A673 (cell line): ENCODE results near the gene KIAA1614. TPM values are rescaled to one million over a fixed set of nuclear protein-coding genes. Genes with fewer than 3 reads are reported as not detected.

Source experiments
- BruUV-seq: library from RNA; stranded (reverse); fragments of 400-500 nt; replicated peaks from 2 replicates; lab custom pipeline; 2021; lab: Mats Ljungman, UMichigan
- CTCF ChIA-PET: fragments of 300-600 bp; sonication (Branson Sonifier 250); formaldehyde crosslinking; loops from one replicate; lab custom pipeline; 2022; ENCODE audit warnings: antibody characterized with exemption; lab: Charles Lee
- POLR2A ChIA-PET: fragments of 300-600 bp; sonication (Branson Sonifier 250); formaldehyde crosslinking; loops from one replicate; lab custom pipeline; 2022; ENCODE audit warnings: antibody characterized with exemption; ENCODE audit not compliant: low non-redundant PET; lab: Charles Lee
- DNase-seq: peaks from one replicate; pipeline ENCODE4 v3.0.0-alpha.2; 2015; ENCODE audit warnings: low spot score
- H3K27ac ChIP-seq: fragments of 200-600 bp; sonication (generic); 2 replicates; pipeline ENCODE4 v1.5.1; 2016; ENCODE audit warnings: mixed run types, low read depth, mild to moderate bottlenecking, mixed read lengths, antibody characterized with exemption, low read length; ENCODE audit not compliant: poor library complexity, severe bottlenecking
- H3K27me3 ChIP-seq: fragments of 200-600 bp; sonication (generic); replicated peaks from 2 replicates; pipeline ENCODE4 v1.6.1; 2017; ENCODE audit warnings: mixed run types, low read depth, mild to moderate bottlenecking, mixed read lengths, antibody characterized with exemption, low read length; ENCODE audit not compliant: insufficient read depth, poor library complexity
- H3K36me3 ChIP-seq: fragments of 200-600 bp; sonication (generic); 2 replicates; pipeline ENCODE4 v1.6.1; 2016; ENCODE audit warnings: mixed run types, mild to moderate bottlenecking, mixed read lengths, antibody characterized with exemption, low read length; ENCODE audit not compliant: insufficient read depth, poor library complexity, severe bottlenecking
- H3K4me1 ChIP-seq: fragments of 200-600 bp; sonication (generic); 2 replicates; pipeline ENCODE4 v1.6.1; 2017; ENCODE audit warnings: mixed run types, mild to moderate bottlenecking, mixed read lengths, antibody characterized with exemption, low read length; ENCODE audit not compliant: insufficient read depth, poor library complexity, severe bottlenecking
- H3K4me3 ChIP-seq: fragments of 200-600 bp; sonication (generic); 2 replicates; pipeline ENCODE4 v1.5.1; 2016; ENCODE audit warnings: low read depth, mixed run types, mild to moderate bottlenecking, mixed read lengths, low read length; ENCODE audit not compliant: poor library complexity, severe bottlenecking
- H3K9me3 ChIP-seq: fragments of 200-600 bp; sonication (generic); 2 replicates; pipeline ENCODE4 v1.6.1; 2016; ENCODE audit warnings: mixed run types, low read depth, mild to moderate bottlenecking, mixed read lengths, antibody characterized with exemption, low read length; ENCODE audit not compliant: poor library complexity, severe bottlenecking
- EZH2 ChIP-seq: fragments of 200-600 bp; sonication (generic); IDR thresholded peaks from 2 replicates; pipeline ENCODE4 v1.6.1; 2017; ENCODE audit warnings: borderline replicate concordance, low read depth, mild to moderate bottlenecking, mixed read lengths, antibody characterized with exemption, low read length; ENCODE audit not compliant: poor library complexity, severe bottlenecking
- intact Hi-C: fragments of 100-400 bp; cut with micrococcal nuclease; formaldehyde crosslinking; loops from one replicate; pipeline ENCODE4 v1.10.0; 2022; ENCODE audit not compliant: unreplicated experiment
- total RNA-seq: library from RNA; stranded (reverse); gene quantifications from 2 replicates; pipeline ENCODE4 v1.2.3, GENCODE V29; 2021
- TF ChIP-seq, protein P1 (sequence below): fragments of 300-800, 200-600 bp; sonication (generic); conservative IDR thresholded peaks from 2 replicates; pipeline ENCODE4 v1.5.1; 2017; ENCODE audit warnings: low read depth, mild to moderate bottlenecking, antibody characterized with exemption, low read length, moderate library complexity, mixed read lengths

KIAA1614 gene
- total RNA-seq, 1 experiment from 2014 or later: 0.67 TPM

DNA sequence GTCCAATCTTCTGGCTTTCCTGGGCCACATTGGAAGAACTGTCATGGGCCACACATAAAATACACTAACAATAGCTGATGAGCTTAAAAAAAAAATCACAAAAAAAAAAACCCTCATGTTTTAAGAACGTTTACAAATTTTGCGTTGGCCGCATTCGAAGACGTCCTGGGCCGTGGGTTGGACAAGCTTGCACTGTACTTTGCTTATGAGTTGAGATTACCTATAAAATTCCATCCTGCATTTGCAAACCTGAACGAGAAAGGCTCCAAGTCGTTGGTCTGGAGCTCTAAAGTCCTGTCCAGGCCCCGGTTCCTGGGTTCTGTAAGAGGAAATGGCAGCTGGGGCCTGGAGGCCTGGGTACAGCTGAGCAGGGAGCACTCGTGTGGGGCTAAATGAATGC lies 51.4 kb downstream of the KIAA1614 start:
- ChIA-PET POLR2A (interaction anchor here (0.6 kb wide), 1 partner anchor 12 kb away, joined by 3 read pairs; no protein-coding TSS in a partner anchor), CTCF (no interaction called here)
- intact Hi-C loops: no loop called here
- Histone ChIP-seq H3K4me3 (no peak overlapping the region), H3K27me3 (no peaks in the 10 kb centered on the region), H3K27ac (no peak overlapping the region), H3K9me3 (no peaks in the 10 kb centered on the region), H3K36me3 (no peaks in the 10 kb centered on the region), H3K4me1 (peaks cover 4% of the 10 kb centered on the region)
- no peak for DNase-seq
- no peak for TF ChIP-seq EZH2
- TF ChIP-seq, protein P1, sequence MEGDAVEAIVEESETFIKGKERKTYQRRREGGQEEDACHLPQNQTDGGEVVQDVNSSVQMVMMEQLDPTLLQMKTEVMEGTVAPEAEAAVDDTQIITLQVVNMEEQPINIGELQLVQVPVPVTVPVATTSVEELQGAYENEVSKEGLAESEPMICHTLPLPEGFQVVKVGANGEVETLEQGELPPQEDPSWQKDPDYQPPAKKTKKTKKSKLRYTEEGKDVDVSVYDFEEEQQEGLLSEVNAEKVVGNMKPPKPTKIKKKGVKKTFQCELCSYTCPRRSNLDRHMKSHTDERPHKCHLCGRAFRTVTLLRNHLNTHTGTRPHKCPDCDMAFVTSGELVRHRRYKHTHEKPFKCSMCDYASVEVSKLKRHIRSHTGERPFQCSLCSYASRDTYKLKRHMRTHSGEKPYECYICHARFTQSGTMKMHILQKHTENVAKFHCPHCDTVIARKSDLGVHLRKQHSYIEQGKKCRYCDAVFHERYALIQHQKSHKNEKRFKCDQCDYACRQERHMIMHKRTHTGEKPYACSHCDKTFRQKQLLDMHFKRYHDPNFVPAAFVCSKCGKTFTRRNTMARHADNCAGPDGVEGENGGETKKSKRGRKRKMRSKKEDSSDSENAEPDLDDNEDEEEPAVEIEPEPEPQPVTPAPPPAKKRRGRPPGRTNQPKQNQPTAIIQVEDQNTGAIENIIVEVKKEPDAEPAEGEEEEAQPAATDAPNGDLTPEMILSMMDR: no peak
- BruUV-seq: no TSS peak

- CTCF ChIA-PET: no interaction called here
- Histone ChIP-seq H3K27me3 (no peaks in the 10 kb centered on the region), H3K4me1 (peaks cover 4% of the 10 kb centered on the region), H3K36me3 (no peaks in the 10 kb centered on the region), H3K9me3 (no peaks in the 10 kb centered on the region), H3K4me3 (no peak overlapping the region), H3K27ac (no peak overlapping the region)
- BruUV-seq: no TSS peak
- DNase-seq: no peak
- POLR2A ChIA-PET: no interaction called here
- no peak for TF ChIP-seq EZH2
- TF ChIP-seq, protein P1: no peak
- intact Hi-C loops: no loop called here
These were observed 51.9 kb downstream of the KIAA1614 start for GRCh38 chr1:180964595-180964994.

- CTCF ChIA-PET: no interaction called here
- no peak overlapping the region for H3K4me3 ChIP-seq
- no peaks in the 10 kb centered on the region for H3K27me3 ChIP-seq
- TF ChIP-seq, protein P1: no peak
- TF ChIP-seq EZH2: no peak
- no peaks in the 10 kb centered on the region for H3K36me3 ChIP-seq
- BruUV-seq: no TSS peak
- intact Hi-C loops: no loop called here
- peaks cover 4% of the 10 kb centered on the region for H3K4me1 ChIP-seq
- no peaks in the 10 kb centered on the region for H3K9me3 ChIP-seq
- H3K27ac ChIP-seq: no peak overlapping the region
- POLR2A ChIA-PET: no interaction called here
- no peak for DNase-seq
These were observed 53.6 kb downstream of the KIAA1614 start for GRCh38 chr1:180966312-180966711.
